Ovary (tissue), 9 donors: Measurements from ENCODE around the gene SMURF1. TPM values are rescaled to one million over a fixed set of nuclear protein-coding genes. Genes with fewer than 3 reads are reported as not detected.

ENCODE experiments used
- DNase-seq, 5 donors: peaks; one replicate each; pipeline ENCODE4 v3.0.0-alpha.2; 2019 to 2020
- H3K27ac ChIP-seq, 2 donors: fragments of 200-600 bp; one replicate each; pipeline versions ENCODE4 v1.5.1 to v1.8.0; 2019 to 2022
- H3K27me3 ChIP-seq: fragments of 200-600 bp; one replicate; pipeline ENCODE4 v1.8.0; 2022
- H3K36me3 ChIP-seq: fragments of 200-600 bp; sonication (generic); one replicate; pipeline ENCODE4 v1.5.1; 2019
- H3K4me1 ChIP-seq: one replicate; pipeline ENCODE4 v1.8.1; 2013; ENCODE audit warnings: mild to moderate bottlenecking, moderate library complexity; ENCODE audit not compliant: insufficient read depth
- H3K4me3 ChIP-seq: fragments of 200-600 bp; sonication (generic); one replicate; pipeline ENCODE4 v1.5.1; 2017
- H3K9me3 ChIP-seq, 2 donors: fragments of 200-600 bp in 1 of 2; sonication (generic) in 1 of 2; one replicate each; pipeline versions ENCODE4 v1.5.1 to v1.8.1; 2013 to 2019; ENCODE audit warnings: mild to moderate bottlenecking in 1 of 2, moderate library complexity in 1 of 2
- EP300 ChIP-seq: sonication (generic); formaldehyde crosslinking; IDR thresholded peaks from one replicate; pipeline ENCODE4 v1.6.1; 2017; ENCODE audit warnings: antibody characterized with exemption
- POLR2A ChIP-seq: fragments of 450-650 bp; IDR thresholded peaks from one replicate; pipeline ENCODE4 v1.6.1; 2017; ENCODE audit warnings: antibody characterized with exemption, mild to moderate bottlenecking, moderate library complexity
- WGBS, 3 donors: extraction: QIAGEN DNeasy Blood & Tissue Kit in 1 of 3; methylation state at CpG; one replicate each; pipeline versions ENCODE4 v1.1.5 to v1.1.7; 2013 to 2017; 5-methylcytosine and 5-hydroxymethylcytosine counted together
- intact Hi-C, 4 donors: fragments of 100-400 bp; cut with DNase I; formaldehyde crosslinking; loops; one replicate each; pipeline versions ENCODE4 v1.11.0 to v1.15.1; 2022 to 2023
- polyA plus RNA-seq, 2 donors: library from polyadenylated mRNA; stranded (reverse); fragments of 200-250 nt in 1 of 2; fragments of 350-450 nt in 1 of 2; fragmentation: Illumina TruSeq in 1 of 2; extraction: RNeasy Lipid Tissue Mini Kit (QIAGEN cat#74804) in 1 of 2; gene quantifications; one replicate each; pipeline ENCODE4 v1.2.3, GENCODE V29; 2013 to 2014
- total RNA-seq, 7 donors: library from RNA; depleted of rRNA in 2 of 7; stranded (reverse); fragments of >200 nt in 2 of 7; fragmentation: NEBNext Ultra II Directional in 3 of 7; extraction: Animal tissue kit (Norgen Biotek cat#: 25700) in 3 of 7; gene quantifications; one replicate each; pipeline versions ENCODE4 v1.1.0 to v1.2.4, GENCODE V29; 2016 to 2023
- TF ChIP-seq, protein P1 (sequence below), 3 donors: fragments of 450-650 bp in 2 of 3; fragments of 200-600 bp in 1 of 3; IDR thresholded peaks; one replicate each; pipeline versions ENCODE4 v1.5.1 to v1.8.0; 2016 to 2022; ENCODE audit warnings: antibody characterized with exemption in 3 of 3, mild to moderate bottlenecking in 1 of 3
- donor health status: DM: no; HTN: no; CAD: no; lungs with moderate emphysema.
- donor health status: DM: no; HTN: no; CAD: no.
- donor health status: Bipolar disorder and iron deficiency.
- donor health status: DM: yes; HTN: yes; CAD: no.
- donor health status: DM: no; HTN: no; CAD: no.
- donor health status: DM: yes; HTN: yes; CAD: no.

Gene SMURF1
- total and polyA plus RNA-seq, 9 donors = 15.1 to 40.3 (median 27.2) TPM

DNA sequence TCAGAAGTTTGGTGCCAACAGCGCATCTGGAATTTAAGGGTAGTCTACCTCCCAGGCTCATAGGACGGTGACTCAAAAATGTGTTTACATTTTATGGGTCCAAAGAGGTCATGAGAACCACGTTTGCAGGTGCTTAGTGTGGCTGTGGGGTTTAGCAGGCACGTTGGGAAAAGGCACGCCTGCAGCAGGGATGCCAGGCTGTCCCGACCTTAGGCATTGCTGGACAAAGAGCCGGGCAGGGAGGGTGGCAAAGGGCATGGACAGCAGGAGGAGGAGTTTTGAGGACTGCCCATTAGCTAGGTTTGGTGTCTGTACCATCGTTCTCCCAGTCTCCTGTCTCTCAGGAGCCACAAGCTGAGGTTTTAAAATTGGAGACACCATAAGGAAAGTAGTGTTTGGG is 161.2 kb downstream of the SMURF1 start:
- Histone ChIP-seq H3K4me3 (no peak overlapping the region), H3K27ac (no peak overlapping the region), H3K9me3 (no peaks in the 10 kb centered on the region), H3K4me1 (no peaks in the 10 kb centered on the region), H3K27me3 (no peaks in the 10 kb centered on the region), H3K36me3 (no peaks in the 10 kb centered on the region)
- WGBS, 3 donors = 73 to 83% (median 77%) methylated on average over 8 of the region's 8 CpGs
- intact Hi-C loops = no loop called here
- peak in 1 of 5 donors; percentile 6 for DNase-seq
- TF ChIP-seq, protein P1, sequence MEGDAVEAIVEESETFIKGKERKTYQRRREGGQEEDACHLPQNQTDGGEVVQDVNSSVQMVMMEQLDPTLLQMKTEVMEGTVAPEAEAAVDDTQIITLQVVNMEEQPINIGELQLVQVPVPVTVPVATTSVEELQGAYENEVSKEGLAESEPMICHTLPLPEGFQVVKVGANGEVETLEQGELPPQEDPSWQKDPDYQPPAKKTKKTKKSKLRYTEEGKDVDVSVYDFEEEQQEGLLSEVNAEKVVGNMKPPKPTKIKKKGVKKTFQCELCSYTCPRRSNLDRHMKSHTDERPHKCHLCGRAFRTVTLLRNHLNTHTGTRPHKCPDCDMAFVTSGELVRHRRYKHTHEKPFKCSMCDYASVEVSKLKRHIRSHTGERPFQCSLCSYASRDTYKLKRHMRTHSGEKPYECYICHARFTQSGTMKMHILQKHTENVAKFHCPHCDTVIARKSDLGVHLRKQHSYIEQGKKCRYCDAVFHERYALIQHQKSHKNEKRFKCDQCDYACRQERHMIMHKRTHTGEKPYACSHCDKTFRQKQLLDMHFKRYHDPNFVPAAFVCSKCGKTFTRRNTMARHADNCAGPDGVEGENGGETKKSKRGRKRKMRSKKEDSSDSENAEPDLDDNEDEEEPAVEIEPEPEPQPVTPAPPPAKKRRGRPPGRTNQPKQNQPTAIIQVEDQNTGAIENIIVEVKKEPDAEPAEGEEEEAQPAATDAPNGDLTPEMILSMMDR (IDR thresholded peaks at IDR 0.05) = no peak
- TF ChIP-seq POLR2A (no peak), EP300 (no peak)

DNA sequence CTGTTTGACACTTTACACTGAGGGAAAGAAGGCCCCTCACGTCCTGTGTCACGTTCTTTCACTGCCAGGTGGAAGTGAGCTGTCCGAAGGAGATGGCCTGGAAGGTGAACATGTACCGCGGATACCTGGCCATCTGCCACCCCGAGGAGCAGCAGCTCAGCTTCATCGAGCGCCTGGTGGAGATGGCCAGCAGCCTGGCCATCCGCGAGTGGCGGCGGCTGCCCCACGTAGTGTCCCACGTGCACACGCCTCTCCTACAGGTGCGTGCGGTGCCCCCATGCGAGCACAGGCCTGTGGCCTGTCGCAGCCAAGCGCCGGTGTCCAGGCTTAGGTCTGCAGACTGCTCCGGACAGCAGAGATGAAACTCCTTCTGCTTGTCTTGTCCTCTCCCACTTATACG is 162.2 kb downstream of the SMURF1 start:
- Histone ChIP-seq H3K27me3 (no peaks in the 10 kb centered on the region), H3K36me3 (no peaks in the 10 kb centered on the region), H3K4me3 (no peak overlapping the region), H3K9me3 (no peaks in the 10 kb centered on the region), H3K27ac (no peak overlapping the region), H3K4me1 (no peaks in the 10 kb centered on the region)
- 87 to 90% (median 89%) methylated on average over 23 of the region's 23 CpGs for WGBS, 3 donors
- intact Hi-C loops = no loop called here
- TF ChIP-seq, protein P1 (IDR thresholded peaks at IDR 0.05) = no peak
- TF ChIP-seq EP300 = no peak
- TF ChIP-seq POLR2A = no peak
- peak in 1 of 5 donors; percentile 11 for DNase-seq

DNA sequence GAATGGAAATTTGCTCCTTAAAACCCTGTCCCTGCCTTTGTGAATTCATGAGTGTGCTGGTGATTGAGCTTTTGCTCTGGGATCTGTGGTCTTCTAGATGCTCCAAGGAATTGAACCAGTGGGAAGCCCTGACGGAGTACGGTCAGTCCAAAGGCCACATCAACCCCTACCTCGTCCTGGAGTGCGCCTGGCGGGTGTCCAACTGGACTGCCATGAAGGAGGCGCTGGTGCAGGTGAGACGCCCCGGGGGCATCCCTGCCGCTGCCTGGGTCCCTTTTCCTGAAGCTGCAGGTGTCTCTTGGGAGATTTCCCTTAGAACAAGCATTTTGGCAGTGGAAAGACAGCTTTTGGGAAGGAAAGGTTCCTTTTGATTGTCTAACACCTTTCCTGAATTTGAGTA is 165.2 kb downstream of the SMURF1 start:
- DNase-seq = no peak
- Histone ChIP-seq H3K9me3 (no peaks in the 10 kb centered on the region), H3K4me3 (no peak overlapping the region), H3K27ac (no peak overlapping the region), H3K27me3 (no peaks in the 10 kb centered on the region), H3K4me1 (no peaks in the 10 kb centered on the region), H3K36me3 (no peaks in the 10 kb centered on the region)
- 89 to 93% (median 90%) methylated on average over 9 of the region's 9 CpGs for WGBS, 3 donors
- intact Hi-C loops = no loop called here
- no peak for TF ChIP-seq POLR2A
- TF ChIP-seq, protein P1 (IDR thresholded peaks at IDR 0.05) = no peak

Other genes starting within 250 kb of the SMURF1 start
- not detected for gene KPNA7, start 64.0 kb upstream of the SMURF1 start, total RNA-seq
- gene KPNA7, start 64.0 kb upstream of the SMURF1 start, polyA plus RNA-seq = 1 to 10 TPM in 1 of 2 donors, under 1 TPM in 1; 0.10 to 1.1 TPM
- not detected for gene MYH16, start 128.7 kb upstream of the SMURF1 start, total RNA-seq
- not detected for gene MYH16, start 128.7 kb upstream of the SMURF1 start, polyA plus RNA-seq
- gene ARPC1A, start 181.8 kb upstream of the SMURF1 start, total RNA-seq = 100 to 1,000 TPM in 5 of 7 donors, 10 to 100 TPM in 2; 83.7 to 134 (median 112) TPM
- 100 to 1,000 TPM in 1 of 2 donors, 10 to 100 TPM in 1; 98.1 to 138 TPM for gene ARPC1A, start 181.8 kb upstream of the SMURF1 start, polyA plus RNA-seq
- gene ARPC1B, start 230.6 kb upstream of the SMURF1 start, total RNA-seq = 10 to 100 TPM; 24.2 to 82.5 (median 42.9) TPM
- gene ARPC1B, start 230.6 kb upstream of the SMURF1 start, polyA plus RNA-seq = 10 to 100 TPM; 63.4 to 77.9 TPM